Measurements from ENCODE around the gene ALKBH1. TPM values are rescaled to one million over a fixed set of nuclear protein-coding genes. Genes with fewer than 3 reads are reported as not detected.
A peak's percentile ranks its signal among the peaks of the same experiment; 100 is the strongest.

Gene ALKBH1
- total and polyA plus RNA-seq, 2 donors (not counting 3 experiments of a cell fraction or from before 2014, with no cell fraction given), result 10.2 to 14.8 TPM

DNA sequence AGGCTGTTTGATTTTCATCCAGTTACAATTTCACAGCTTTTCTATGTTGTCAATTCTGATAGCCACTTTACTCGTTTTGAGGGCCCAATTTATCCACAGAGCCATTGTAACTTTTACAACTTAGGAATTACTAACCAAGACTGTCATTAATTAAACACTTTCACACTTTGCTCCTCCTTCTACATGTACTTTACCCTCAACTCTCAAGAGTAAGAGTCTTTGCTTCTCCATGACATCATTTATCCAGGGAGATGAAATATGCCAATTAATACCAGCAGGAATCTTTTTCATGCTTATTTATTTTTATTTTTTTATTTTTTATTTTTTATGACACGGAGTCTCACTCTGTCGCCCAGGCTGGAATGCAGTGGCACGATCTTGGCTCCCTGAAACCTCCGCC, 13.6 kb upstream of the ALKBH1 start:
- Histone ChIP-seq H3K4me3 (replicated peaks in 1 of 3; ENCODE audit: insufficient read depth in 1 of 3, low read depth in 1 of 3, low read length in 3 of 3) (no peak overlapping the region), H3K36me3 (ENCODE audit: control insufficient read depth in 2 of 2, extremely low read depth in 1 of 2, insufficient read depth in 2 of 2, low read length in 2 of 2) (peaks cover 13 to 18% of the 10 kb centered on the region in 2 experiments), H3K27me3 (ENCODE audit: control insufficient read depth in 2 of 2, insufficient read depth in 2 of 2, low read length in 2 of 2) (no peaks in the 10 kb centered on the region), H3K4me1 (ENCODE audit: control insufficient read depth, extremely low read depth, insufficient read depth, low read length) (no peaks in the 10 kb centered on the region), H3K9ac (replicated peaks; ENCODE audit: extremely low read depth, insufficient read depth, low read length) (no peak overlapping the region), H3K27ac (ENCODE audit: insufficient read depth, low read depth, low read length) (no peak overlapping the region), H3K4me2 (ENCODE audit: insufficient read depth, low read length) (no peak overlapping the region), H2AFZ (ENCODE audit: low read depth, low read length) (no peak overlapping the region), H3K9me1 (replicated peaks; ENCODE audit: control insufficient read depth, extremely low read depth, insufficient read depth, low read length) (no peaks in the 10 kb centered on the region), H3K9me3 (replicated peaks; ENCODE audit: control insufficient read depth, insufficient read depth, low read length) (no peaks in the 10 kb centered on the region), H3K79me2 (ENCODE audit: control insufficient read depth, insufficient read depth, low read length) (peaks cover 3% of the 10 kb centered on the region), H4K20me1 (replicated peaks; ENCODE audit: control insufficient read depth, extremely low read depth, insufficient read depth, low read length) (no peaks in the 10 kb centered on the region)
- no peak for TF ChIP-seq POLR2A (IDR thresholded peaks at IDR 0.05; ENCODE audit: low read depth, low read length)
- TF ChIP-seq, protein P1, sequence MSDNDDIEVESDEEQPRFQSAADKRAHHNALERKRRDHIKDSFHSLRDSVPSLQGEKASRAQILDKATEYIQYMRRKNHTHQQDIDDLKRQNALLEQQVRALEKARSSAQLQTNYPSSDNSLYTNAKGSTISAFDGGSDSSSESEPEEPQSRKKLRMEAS (IDR thresholded peaks at IDR 0.05; ENCODE audit: insufficient read depth, insufficient read length), result no peak
- intact Hi-C loops (cut with micrococcal nuclease) (no loop called here), dilution Hi-C loops (cut with MboI; ENCODE audit: extremely low pct_ligation_motif_present, low sequenced_read_pairs) (no loop called here)
- FAIRE-seq (no peak), DNase-seq (ENCODE audit: low read depth, low spot score) (no peak)
- no TSS peak for BruUV-seq (replicated peaks)
- POLR2A ChIA-PET, result no interaction called here
- CTCF ChIA-PET, result no interaction called here

- CTCF ChIA-PET, result interaction anchor here (1.0 kb wide), 1 partner anchor 16 kb away, joined by 4 read pairs; no protein-coding TSS in a partner anchor
- TSS peak; percentile 81 for BruUV-seq (replicated peaks)
- POLR2A ChIA-PET, result no interaction called here
- peaks cover 8% of the 10 kb centered on the region for H3K79me2 ChIP-seq (ENCODE audit: control insufficient read depth, insufficient read depth, low read length)
- H3K27ac ChIP-seq (ENCODE audit: insufficient read depth, low read depth, low read length), result no peak overlapping the region
- dilution Hi-C loops (cut with MboI; ENCODE audit: extremely low pct_ligation_motif_present, low sequenced_read_pairs) (no loop called here), intact Hi-C loops (cut with micrococcal nuclease) (no loop called here)
- TF ChIP-seq, protein P1 (IDR thresholded peaks at IDR 0.05; ENCODE audit: insufficient read depth, insufficient read length), result no peak
- TF ChIP-seq EZH2 (IDR thresholded peaks at IDR 0.05; ENCODE audit: borderline replicate concordance, low read depth, low read length, severe bottlenecking) (no peak), GATA2 (IDR thresholded peaks at IDR 0.05; ENCODE audit: insufficient read depth, insufficient read length, low read depth, low read length) (no peak), POLR2AphosphoS5 (IDR thresholded peaks at IDR 0.05; ENCODE audit: insufficient read depth, low read depth, low read length) (no peak), POLR2A (IDR thresholded peaks at IDR 0.05; ENCODE audit: low read depth, low read length) (no peak), FOS (IDR thresholded peaks at IDR 0.05; ENCODE audit: borderline replicate concordance, insufficient read depth, low read length) (no peak), JUN (IDR thresholded peaks at IDR 0.05; ENCODE audit: borderline replicate concordance, insufficient read depth, insufficient read length, low read depth) (no peak), MYC (IDR thresholded peaks at IDR 0.05; ENCODE audit: low read depth, low read length) (no peak)
- TF ChIP-seq, protein P2, sequence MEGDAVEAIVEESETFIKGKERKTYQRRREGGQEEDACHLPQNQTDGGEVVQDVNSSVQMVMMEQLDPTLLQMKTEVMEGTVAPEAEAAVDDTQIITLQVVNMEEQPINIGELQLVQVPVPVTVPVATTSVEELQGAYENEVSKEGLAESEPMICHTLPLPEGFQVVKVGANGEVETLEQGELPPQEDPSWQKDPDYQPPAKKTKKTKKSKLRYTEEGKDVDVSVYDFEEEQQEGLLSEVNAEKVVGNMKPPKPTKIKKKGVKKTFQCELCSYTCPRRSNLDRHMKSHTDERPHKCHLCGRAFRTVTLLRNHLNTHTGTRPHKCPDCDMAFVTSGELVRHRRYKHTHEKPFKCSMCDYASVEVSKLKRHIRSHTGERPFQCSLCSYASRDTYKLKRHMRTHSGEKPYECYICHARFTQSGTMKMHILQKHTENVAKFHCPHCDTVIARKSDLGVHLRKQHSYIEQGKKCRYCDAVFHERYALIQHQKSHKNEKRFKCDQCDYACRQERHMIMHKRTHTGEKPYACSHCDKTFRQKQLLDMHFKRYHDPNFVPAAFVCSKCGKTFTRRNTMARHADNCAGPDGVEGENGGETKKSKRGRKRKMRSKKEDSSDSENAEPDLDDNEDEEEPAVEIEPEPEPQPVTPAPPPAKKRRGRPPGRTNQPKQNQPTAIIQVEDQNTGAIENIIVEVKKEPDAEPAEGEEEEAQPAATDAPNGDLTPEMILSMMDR (IDR thresholded peaks at IDR 0.05; ENCODE audit: extremely low read depth in 1 of 2, insufficient read depth in 1 of 2, low read depth in 1 of 2, low read length in 2 of 2), result no peak
- H2AFZ ChIP-seq (ENCODE audit: low read depth, low read length), result no peak overlapping the region
- H3K36me3 ChIP-seq (ENCODE audit: control insufficient read depth in 2 of 2, extremely low read depth in 1 of 2, insufficient read depth in 2 of 2, low read length in 2 of 2), result peaks cover 18 to 19% of the 10 kb centered on the region in 2 experiments
- H4K20me1 ChIP-seq (replicated peaks; ENCODE audit: control insufficient read depth, extremely low read depth, insufficient read depth, low read length), result no peaks in the 10 kb centered on the region
- no peak overlapping the region for H3K4me2 ChIP-seq (ENCODE audit: insufficient read depth, low read length)
- H3K4me1 ChIP-seq (ENCODE audit: control insufficient read depth, extremely low read depth, insufficient read depth, low read length), result no peaks in the 10 kb centered on the region
- FAIRE-seq, result no peak
- H3K27me3 ChIP-seq (ENCODE audit: control insufficient read depth in 2 of 2, insufficient read depth in 2 of 2, low read length in 2 of 2), result no peaks in the 10 kb centered on the region
- H3K9me1 ChIP-seq (replicated peaks; ENCODE audit: control insufficient read depth, extremely low read depth, insufficient read depth, low read length), result no peaks in the 10 kb centered on the region
- H3K9me3 ChIP-seq (replicated peaks; ENCODE audit: control insufficient read depth, insufficient read depth, low read length), result no peaks in the 10 kb centered on the region
- no peak overlapping the region for H3K9ac ChIP-seq (replicated peaks; ENCODE audit: extremely low read depth, insufficient read depth, low read length)
- DNase-seq (ENCODE audit: low read depth, low spot score), result no peak
- H3K4me3 ChIP-seq (replicated peaks in 1 of 3; ENCODE audit: insufficient read depth in 1 of 3, low read depth in 1 of 3, low read length in 3 of 3), result no peak overlapping the region
Observed at GRCh38 chr14:77717608-77718305, 9.9 kb upstream of the ALKBH1 start.

Measured in endothelial cell of umbilical vein (primary cell).